Fibroblast of mammary gland (primary cell): ENCODE data around the gene NUDT6.

ENCODE experiments used
- DNase-seq: peaks from one replicate; pipeline ENCODE4 v3.0.0-alpha.2; 2010; ENCODE audit warnings: low read depth
- H3K4me3 ChIP-seq: 2 replicates; pipeline ENCODE4 v1.5.1; 2011; ENCODE audit warnings: low read depth, mild to moderate bottlenecking, low read length, moderate library complexity; ENCODE audit not compliant: control insufficient read depth
- CTCF ChIP-seq: conservative IDR thresholded peaks from 2 replicates; pipeline ENCODE4 v1.5.1; 2011; ENCODE audit warnings: low read depth, low read length, inconsistent platforms; ENCODE audit not compliant: control insufficient read depth, insufficient read depth

The NUDT6 gene

DNA sequence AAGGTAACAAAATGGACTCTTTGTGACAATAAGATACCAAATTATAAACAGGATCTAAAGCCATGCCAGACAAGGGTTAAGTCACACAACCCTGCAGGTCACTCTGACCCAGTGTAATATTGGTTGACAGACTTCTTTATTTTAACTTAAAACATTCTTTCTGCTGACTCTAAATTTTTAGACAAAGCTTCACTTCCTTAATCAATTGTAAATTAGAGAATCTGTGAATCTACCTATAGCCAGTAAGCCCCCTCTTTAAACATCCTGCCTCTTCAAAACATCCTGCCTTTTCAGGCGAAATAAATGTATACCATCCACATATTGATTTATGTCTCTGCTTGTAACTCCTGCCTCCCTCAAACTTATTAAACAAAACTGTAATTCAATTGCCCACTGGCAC, 14.2 kb downstream of the NUDT6 start:
- no peak for TF ChIP-seq CTCF
- no peak for DNase-seq
- no peak overlapping the region for H3K4me3 ChIP-seq

DNA sequence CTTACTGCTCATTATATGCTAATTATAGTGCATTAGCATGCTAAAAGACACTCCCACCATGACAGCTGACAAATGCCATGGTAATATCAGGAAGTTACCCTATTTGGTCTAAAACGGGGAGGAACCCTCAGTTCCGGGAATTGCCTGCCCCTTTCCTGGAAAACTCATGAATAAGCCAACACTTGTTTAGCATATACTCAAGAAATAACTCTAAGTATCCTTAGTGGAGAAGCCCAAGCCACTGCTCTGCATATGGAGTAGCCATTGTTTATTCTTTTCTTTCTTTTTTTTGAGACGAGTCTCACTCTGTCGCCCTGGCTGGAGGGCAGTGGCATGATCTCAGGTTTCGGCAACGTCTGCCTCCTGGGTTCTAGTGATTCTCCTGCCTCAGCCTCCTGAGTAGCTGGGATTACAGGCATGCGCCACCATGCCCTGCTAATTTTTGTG, 15.5 kb downstream of the NUDT6 start:
- DNase-seq, result no peak
- no peak for TF ChIP-seq CTCF
- H3K4me3 ChIP-seq, result no peak overlapping the region

GRCh38 chr4:122903766-122904288, 18.6 kb downstream of the NUDT6 start:
- no peak overlapping the region for H3K4me3 ChIP-seq
- no peak for DNase-seq
- no peak for TF ChIP-seq CTCF

DNA sequence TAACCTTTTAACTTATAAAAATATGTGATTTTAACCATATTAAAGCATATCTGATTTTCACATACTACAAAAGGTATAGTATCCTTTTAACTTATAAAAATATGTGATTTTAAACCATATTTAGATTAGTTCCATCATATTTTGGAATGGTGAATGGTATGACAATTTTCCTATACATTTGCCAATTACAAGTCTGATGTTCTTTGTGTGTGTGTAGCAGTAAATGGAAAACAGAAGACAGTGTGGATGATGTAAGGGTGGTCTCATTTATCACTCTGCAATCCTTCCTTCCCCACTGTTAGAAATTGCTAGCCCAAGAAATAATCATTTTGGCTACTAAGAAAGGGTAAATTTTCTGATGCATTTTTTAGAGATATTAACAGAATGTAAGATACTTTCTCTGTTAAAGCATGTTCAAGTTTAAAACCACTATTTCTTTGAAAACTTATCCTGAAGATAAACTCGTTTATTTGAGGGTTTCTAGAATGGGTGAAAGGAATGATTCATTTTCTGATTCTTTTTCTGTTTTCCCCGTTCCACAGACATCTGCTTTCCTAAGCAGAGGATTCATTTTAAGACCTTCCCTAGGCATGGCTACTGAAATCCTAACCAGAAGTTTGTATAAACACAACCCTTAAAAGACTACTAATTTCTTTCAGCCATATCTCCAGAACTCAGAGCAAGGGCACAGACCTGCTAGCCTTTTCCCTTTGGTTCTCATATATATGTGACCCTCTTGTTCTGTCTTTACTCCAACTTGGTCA, 21.0 kb downstream of the NUDT6 start:
- no peak for TF ChIP-seq CTCF
- H3K4me3 ChIP-seq, result no peak overlapping the region
- DNase-seq, result no peak

DNA sequence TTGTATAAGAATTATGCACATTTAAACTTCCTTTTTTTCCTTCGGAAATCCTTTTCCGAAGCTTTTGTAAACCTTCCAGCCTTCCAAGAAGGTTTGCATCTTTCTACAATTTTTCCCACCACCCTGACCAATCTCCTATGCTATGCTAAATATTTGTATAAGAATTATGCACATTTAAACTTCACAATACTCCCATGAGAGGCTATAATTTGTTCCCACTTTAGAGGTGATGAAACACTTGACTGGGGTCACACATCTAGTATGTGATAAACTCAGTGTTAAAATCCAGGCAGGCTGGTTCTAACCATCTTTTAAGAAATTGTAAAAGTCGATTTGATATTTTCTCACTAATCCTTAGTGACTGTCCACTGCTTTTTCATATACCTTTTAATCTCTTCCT, 22.1 kb downstream of the NUDT6 start:
- no peak for TF ChIP-seq CTCF
- no peak overlapping the region for H3K4me3 ChIP-seq
- no peak for DNase-seq

DNA sequence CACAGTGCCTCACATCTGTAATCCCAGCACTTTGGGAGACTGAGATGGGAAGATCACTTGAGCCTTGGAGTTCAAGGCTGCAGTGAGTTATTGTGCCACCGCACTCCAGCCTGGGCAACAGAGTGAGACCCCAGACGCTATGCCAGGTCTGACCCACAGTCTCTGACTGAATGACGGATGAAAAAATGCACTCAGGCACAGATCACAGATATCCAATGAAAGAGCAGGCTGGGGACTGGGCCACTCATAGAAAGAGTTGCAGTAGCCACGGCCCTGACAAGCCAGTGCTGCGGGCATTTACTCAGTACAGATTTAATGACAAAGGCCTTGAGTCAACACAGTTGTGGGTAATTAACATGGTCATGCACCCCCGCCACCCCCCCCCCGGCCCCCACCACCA, 22.7 kb downstream of the NUDT6 start:
- no peak for DNase-seq
- no peak for TF ChIP-seq CTCF
- H3K4me3 ChIP-seq, result no peak overlapping the region
